Suprapubic skin (tissue), 4 donors: ENCODE data around the gene MRPL51.

Experiments used
- EP300 ChIP-seq: sonication (generic); formaldehyde crosslinking; IDR thresholded peaks from one replicate; pipeline ENCODE4 v1.6.1; 2017; ENCODE audit warnings: antibody characterized with exemption
- POLR2A ChIP-seq, 2 donors: fragments of 450-650 bp; IDR thresholded peaks; one replicate each; pipeline ENCODE4 v1.6.1; 2017; ENCODE audit warnings: antibody characterized with exemption in 2 of 2, mild to moderate bottlenecking in 2 of 2, moderate library complexity in 2 of 2
- POLR2AphosphoS5 ChIP-seq, 3 donors: sonication (generic); formaldehyde crosslinking; IDR thresholded peaks; one replicate each; pipeline ENCODE4 v1.6.1; 2017; ENCODE audit warnings: antibody characterized with exemption in 3 of 3
- TF ChIP-seq, protein P1 (sequence below), 2 donors: fragments of 200-600 bp in 1 of 2; fragments of 450-650 bp in 1 of 2; sonication (generic) in 1 of 2; IDR thresholded peaks; one replicate each; pipeline ENCODE4 v1.5.1; 2016 to 2019; ENCODE audit warnings: antibody characterized with exemption in 2 of 2, mild to moderate bottlenecking in 1 of 2, moderate library complexity in 1 of 2

DNA sequence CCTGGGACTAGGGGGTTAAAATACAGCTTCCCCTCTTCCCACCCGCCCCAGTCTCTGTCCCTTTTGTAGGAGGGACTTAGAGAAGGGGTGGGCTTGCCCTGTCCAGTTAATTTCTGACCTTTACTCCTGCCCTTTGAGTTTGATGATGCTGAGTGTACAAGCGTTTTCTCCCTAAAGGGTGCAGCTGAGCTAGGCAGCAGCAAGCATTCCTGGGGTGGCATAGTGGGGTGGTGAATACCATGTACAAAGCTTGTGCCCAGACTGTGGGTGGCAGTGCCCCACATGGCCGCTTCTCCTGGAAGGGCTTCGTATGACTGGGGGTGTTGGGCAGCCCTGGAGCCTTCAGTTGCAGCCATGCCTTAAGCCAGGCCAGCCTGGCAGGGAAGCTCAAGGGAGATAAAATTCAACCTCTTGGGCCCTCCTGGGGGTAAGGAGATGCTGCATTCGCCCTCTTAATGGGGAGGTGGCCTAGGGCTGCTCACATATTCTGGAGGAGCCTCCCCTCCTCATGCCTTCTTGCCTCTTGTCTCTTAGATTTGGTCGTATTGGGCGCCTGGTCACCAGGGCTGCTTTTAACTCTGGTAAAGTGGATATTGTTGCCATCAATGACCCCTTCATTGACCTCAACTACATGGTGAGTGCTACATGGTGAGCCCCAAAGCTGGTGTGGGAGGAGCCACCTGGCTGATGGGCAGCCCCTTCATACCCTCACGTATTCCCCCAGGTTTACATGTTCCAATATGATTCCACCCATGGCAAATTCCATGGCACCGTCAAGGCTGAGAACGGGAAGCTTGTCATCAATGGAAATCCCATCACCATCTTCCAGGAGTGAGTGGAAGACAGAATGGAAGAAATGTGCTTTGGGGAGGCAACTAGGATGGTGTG is 43.1 kb upstream of the MRPL51 start:
- TF ChIP-seq, protein P1, sequence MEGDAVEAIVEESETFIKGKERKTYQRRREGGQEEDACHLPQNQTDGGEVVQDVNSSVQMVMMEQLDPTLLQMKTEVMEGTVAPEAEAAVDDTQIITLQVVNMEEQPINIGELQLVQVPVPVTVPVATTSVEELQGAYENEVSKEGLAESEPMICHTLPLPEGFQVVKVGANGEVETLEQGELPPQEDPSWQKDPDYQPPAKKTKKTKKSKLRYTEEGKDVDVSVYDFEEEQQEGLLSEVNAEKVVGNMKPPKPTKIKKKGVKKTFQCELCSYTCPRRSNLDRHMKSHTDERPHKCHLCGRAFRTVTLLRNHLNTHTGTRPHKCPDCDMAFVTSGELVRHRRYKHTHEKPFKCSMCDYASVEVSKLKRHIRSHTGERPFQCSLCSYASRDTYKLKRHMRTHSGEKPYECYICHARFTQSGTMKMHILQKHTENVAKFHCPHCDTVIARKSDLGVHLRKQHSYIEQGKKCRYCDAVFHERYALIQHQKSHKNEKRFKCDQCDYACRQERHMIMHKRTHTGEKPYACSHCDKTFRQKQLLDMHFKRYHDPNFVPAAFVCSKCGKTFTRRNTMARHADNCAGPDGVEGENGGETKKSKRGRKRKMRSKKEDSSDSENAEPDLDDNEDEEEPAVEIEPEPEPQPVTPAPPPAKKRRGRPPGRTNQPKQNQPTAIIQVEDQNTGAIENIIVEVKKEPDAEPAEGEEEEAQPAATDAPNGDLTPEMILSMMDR (IDR thresholded peaks at IDR 0.05), result no peak
- TF ChIP-seq EP300, result no peak
- no peak for TF ChIP-seq POLR2A (IDR thresholded peaks at IDR 0.05)
- TF ChIP-seq POLR2AphosphoS5 (IDR thresholded peaks at IDR 0.05), result no peak
